Measurements from ENCODE around the gene SIAH1. TPM values are rescaled to one million over a fixed set of nuclear protein-coding genes. Genes with fewer than 3 reads are reported as not detected.
A peak's percentile ranks its signal among the peaks of the same experiment; 100 is the strongest.

SIAH1 gene
- total and polyA plus RNA-seq, 10 of the 15 experiments (the other 5 are each of a cell fraction or from before 2014, with no cell fraction given), result 5.1 to 21.1 (median 13.9) TPM

GRCh38 chr16:48317614-48318315, 67.4 kb downstream of the SIAH1 start:
- peaks cover 0 to 3% of the 10 kb centered on the region in 2 experiments; a peak in 2 of 4 replicates for H3K36me3 ChIP-seq (ENCODE audit: control insufficient read depth in 2 of 2, insufficient read depth in 2 of 2, low read length in 1 of 2)
- peaks cover 3% of the 10 kb centered on the region; the same call in 2 of the 3 replicates for H3K9me3 ChIP-seq (replicated peaks; ENCODE audit: control insufficient read depth, insufficient read depth, low read length)
- no peak overlapping the region for H3K9ac ChIP-seq (ENCODE audit: control insufficient read depth, insufficient read depth, low read length)
- peak; percentile 69 for ATAC-seq
- intact Hi-C loops (cut with micrococcal nuclease; ENCODE audit: unreplicated experiment) (no loop called here), in situ Hi-C loops (cut with MboI) (no loop called here)
- CTCF ChIA-PET, result interaction anchor here (0.7 to 2.0 kb wide), 5 partner anchors 9 to 311 kb away, joined by 3 to 5 read pairs (median 4); no protein-coding TSS in a partner anchor
- SMC1A ChIA-PET (ENCODE audit: uncharacterized antibody, unreplicated experiment), result interaction anchor here (1.0 to 1.1 kb wide), 3 partner anchors 27 to 306 kb away, joined by 3 to 4 read pairs (median 3); no protein-coding TSS in a partner anchor
- no peak for DNase-seq (ENCODE audit: low read depth, low spot score)
- no peak overlapping the region for H3K27ac ChIP-seq (ENCODE audit: control insufficient read depth, insufficient read depth)
- H3K79me2 ChIP-seq (ENCODE audit: control insufficient read depth, insufficient read depth, low read length), result no peaks in the 10 kb centered on the region
- H3K4me3 ChIP-seq, result no peak overlapping the region
- WGBS (ENCODE audit: insufficient coverage, insufficient replicate concordance, low lambda C conversion rate, missing lambda C conversion rate), result 5% methylated on average over 2 of the region's 2 CpGs
- no peak overlapping the region for H2AFZ ChIP-seq (ENCODE audit: control insufficient read depth, low read depth, low read length)
- TSS peak; percentile 25 for BruUV-seq (replicated peaks)
- RAD21 ChIA-PET (ENCODE audit: unreplicated experiment), result interaction anchor here (1.7 kb wide), 1 partner anchor 306 kb away, joined by 4 read pairs; no protein-coding TSS in a partner anchor
- no peaks in the 10 kb centered on the region for H3K27me3 ChIP-seq (replicated peaks in 1 of 2; ENCODE audit: control insufficient read depth in 2 of 2, insufficient read depth in 2 of 2, low read length in 1 of 2)
- no peaks in the 10 kb centered on the region for H4K20me1 ChIP-seq (ENCODE audit: control insufficient read depth, insufficient read depth)
- FAIRE-seq, result peak; percentile 66
- peaks cover 8% of the 10 kb centered on the region; the same call in 1 of the 2 replicates for H3K4me1 ChIP-seq (ENCODE audit: control insufficient read depth, insufficient read depth, low read length)
- POLR2A ChIA-PET, result interaction anchor here (0.5 to 0.6 kb wide), 2 partner anchors 30 to 69 kb away, joined by 3 read pairs; no protein-coding TSS in a partner anchor
- TF ChIP-seq RUNX3 (IDR thresholded peaks at IDR 0.05; ENCODE audit: low read length) (peak; percentile 79), DPF2 (IDR thresholded peaks at IDR 0.05) (no peak), PBX3 (IDR thresholded peaks at IDR 0.05; ENCODE audit: insufficient replicate concordance, low read depth, low read length) (peak; percentile 26), BCL11A (IDR thresholded peaks at IDR 0.05; ENCODE audit: low read depth, low read length) (0 out of 2 replicates have a peak, but pooled peaks have one; percentile 13), FOS (IDR thresholded peaks at IDR 0.05; ENCODE audit: borderline replicate concordance, extremely low read depth, insufficient read length) (no peak), JUNB (IDR thresholded peaks at IDR 0.05) (no peak), IKZF2 (IDR thresholded peaks at IDR 0.05) (peak; percentile 15 to 50; a peak in 2 of 4 replicates)
- H3K4me2 ChIP-seq (ENCODE audit: control insufficient read depth, insufficient read depth), result no peak overlapping the region

All from GM12878 (cell line).